Bone marrow (tissue), 2 donors: ENCODE data around the gene LRRC72.
"Not testable (repeated sequence)": the region's sequence is repeated elsewhere in the genome, so short reads cannot be mapped to it uniquely, and the experiment has no call there.

ENCODE experiments used
- DNase-seq, 2 donors: peaks; one replicate each; lab custom pipeline; 2025; lab: John Stamatoyannopoulos, UW

The LRRC72 gene

GRCh38 chr7:16526742-16527540 lies at the start of gene LRRC72:
Gene LRRC72 (plus strand): TSS chr7:16526825. CDS start chr7:16526953, 128 bp downstream.
- no peak for DNase-seq

DNA sequence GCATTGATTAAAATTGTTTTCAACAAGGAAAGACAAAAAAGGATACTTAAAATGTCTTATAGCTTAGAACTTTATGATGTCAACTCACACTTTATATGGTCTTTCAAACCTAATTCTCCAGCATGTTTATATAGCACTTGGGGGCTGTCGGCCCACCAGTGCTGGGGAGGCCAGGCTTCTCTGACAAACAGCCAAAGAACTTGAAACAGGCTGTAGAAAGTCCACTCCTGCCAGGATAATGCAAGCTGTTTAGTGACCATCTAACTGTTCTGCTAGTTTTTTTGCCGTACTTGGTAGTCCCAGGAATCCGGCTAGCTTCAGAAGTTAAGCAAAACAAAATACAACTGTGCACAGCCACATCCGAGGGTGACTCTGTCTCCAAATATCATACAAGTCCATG lies 47.5 kb upstream of the LRRC72 start:
- no peak for DNase-seq

DNA sequence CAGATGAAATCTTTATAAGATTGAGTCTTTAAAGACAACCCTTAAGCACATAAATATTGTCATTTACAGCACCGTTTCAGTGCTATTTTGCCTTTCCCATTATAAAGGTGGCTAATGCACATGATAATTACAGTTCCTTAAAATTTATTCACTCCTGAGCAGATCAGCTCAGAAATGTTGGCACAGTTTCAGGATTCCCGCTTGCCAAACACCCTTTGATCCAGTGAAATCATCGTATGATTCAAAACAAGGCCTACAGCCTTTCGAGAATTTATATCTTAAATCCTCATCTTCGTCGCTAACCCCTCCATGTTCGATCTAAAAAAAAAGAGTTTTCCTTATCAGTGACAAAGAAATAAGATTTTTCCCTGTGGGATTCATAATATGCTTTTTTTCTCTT lies 47.0 kb upstream of the LRRC72 start:
- DNase-seq: no peak

GRCh38 chr7:16484453-16485158 lies 42.0 kb upstream of the LRRC72 start:
- no peak for DNase-seq

DNA sequence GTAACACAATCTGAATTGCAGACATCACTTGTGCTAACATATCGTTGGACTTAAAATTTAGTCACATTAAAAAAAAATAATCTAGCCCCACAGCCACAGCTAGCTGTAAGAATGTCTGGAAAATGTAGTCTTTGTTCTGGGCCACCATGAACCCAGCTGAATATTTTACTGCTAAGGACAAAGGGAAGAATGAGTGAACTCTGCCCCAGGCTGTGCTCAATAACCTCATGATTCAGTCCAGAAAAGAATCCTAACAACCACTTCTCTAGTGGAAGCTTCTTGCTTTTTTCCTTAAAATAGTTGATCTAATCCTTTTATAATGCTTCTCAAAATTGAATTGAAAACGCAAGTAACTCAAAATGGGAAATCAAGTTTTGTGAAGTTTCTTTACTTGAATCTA lies 35.5 kb upstream of the LRRC72 start:
- DNase-seq: no peak

DNA sequence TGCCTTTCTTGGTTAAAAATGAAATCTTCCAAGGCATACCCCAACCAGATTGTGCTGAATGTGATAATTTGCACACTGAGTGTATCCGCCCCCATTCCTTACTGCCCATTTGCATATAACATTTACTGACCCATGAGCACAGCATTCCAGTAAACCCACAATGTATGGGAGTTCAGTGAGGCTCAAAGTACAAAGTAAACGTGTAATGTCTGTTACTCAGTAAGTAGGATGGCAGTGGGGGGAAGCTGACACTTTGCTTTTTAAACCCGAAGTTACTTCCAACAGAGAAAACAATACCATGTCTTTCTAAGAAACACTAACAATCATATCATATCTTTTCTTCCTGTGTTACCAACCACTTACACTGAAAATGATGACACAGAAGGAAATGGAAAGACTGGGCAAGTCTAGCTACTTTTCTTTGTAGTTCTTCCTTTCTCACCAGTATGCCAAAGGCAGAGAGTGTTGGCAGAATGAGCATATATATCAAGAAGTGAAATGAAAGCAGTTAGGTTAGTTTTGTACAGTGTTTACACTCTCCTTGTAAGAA lies 34.0 kb upstream of the LRRC72 start:
- DNase-seq: peak in 1 of 2 donors; percentile 55

- DNase-seq: no peak
Observed at GRCh38 chr7:16493266-16493665, 33.4 kb upstream of the LRRC72 start.

- no peak for DNase-seq
Observed at GRCh38 chr7:16494551-16494950, 32.1 kb upstream of the LRRC72 start.

DNA sequence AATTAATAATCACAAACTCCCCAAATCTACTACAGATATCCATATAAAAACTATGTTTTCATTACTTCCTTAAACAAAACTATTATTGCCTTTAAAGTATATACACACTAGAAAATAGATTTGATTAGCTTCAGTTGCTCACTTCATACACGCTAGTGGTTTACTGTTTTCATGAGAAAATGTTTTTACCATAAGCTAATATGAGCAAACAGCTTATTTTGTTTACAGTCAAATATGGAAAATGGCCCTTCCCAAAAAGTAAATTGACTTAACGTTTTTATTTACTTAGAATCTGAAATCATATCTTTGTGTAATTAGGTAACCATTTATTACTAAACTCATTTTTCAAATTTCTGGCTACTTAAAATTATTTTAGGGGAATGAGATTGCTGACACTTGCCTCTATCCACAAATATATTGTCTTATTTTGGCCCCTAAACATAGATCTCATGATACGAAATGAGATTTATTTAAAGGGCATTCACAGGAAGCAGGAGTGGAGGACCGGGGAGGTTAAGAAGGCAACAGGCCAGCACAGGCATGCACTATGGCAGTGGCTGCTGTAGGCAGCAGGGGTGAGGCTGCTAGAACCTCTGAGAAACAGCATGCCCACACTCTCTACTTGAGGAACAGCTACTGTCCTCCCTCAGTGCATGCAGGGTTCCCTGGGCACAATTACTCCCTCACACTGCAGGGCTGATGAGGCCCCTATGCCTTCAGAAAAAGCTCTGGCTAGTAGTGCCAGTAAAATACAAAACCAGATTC lies 31.5 kb upstream of the LRRC72 start:
- no peak for DNase-seq

DNA sequence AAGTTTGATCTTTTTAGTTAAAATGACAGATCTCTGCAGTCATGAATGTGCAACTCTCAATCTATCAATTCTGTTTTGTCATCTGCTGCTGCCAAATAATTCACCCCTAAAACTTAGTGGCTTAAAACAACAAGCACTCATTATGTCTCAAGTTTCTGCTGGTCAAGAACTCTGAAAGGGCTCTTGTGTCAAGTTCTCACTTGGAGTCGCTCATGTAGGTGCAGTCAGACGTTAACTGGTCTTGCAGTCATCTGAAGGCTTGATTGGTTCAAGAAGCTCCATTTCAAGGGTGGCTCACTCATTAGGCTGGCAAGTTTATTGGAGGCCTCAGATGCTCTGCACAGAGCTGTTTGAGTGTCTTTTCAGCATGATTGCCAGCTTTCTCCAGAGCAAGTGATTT lies 28.5 kb upstream of the LRRC72 start:
- DNase-seq: no peak

- no peak for DNase-seq
Observed at GRCh38 chr7:16502303-16502702, 24.3 kb upstream of the LRRC72 start.

DNA sequence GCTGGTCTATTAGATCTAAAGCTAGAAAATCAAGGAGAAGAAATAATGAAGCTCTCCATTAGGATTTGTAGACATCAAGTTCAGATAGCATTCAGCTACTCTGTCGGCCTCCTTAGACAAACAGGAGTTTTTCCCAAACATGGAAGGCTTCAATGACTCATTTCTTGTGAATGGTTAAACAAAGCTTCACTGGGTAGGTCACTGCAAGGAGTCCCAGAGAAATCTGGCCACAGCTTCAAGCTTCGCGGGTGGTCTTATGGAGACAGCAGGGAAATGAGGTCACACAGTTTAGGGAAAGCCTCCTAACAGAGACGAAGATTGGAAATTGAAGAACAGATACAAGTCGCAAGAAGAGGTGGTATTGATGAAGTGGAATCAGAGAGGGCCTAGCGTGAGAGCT lies 22.6 kb upstream of the LRRC72 start:
- no peak for DNase-seq

DNA sequence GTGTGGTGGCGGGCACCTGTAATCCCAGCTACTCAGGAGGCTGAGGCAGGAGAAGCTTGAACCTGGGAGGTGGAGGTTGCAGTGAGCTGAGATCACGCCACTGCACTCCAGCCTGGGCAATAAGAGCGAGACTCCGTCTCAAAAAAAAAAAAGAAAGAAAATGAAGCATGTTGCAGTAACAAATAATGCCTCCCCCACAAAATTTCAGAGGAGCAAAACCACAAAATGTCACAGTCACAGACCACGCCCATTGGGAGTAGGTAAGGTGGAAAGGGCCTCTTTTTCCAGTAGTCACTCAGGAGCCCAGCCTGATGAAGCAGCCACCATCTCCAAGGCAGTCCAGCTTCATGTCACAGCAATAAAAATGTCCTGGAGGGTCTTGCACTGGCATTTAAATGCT lies 20.2 kb upstream of the LRRC72 start:
- DNase-seq: not testable (repeated sequence)

GRCh38 chr7:16509829-16510228 lies 16.8 kb upstream of the LRRC72 start:
- peak in 1 of 2 donors; percentile 31 for DNase-seq

DNA sequence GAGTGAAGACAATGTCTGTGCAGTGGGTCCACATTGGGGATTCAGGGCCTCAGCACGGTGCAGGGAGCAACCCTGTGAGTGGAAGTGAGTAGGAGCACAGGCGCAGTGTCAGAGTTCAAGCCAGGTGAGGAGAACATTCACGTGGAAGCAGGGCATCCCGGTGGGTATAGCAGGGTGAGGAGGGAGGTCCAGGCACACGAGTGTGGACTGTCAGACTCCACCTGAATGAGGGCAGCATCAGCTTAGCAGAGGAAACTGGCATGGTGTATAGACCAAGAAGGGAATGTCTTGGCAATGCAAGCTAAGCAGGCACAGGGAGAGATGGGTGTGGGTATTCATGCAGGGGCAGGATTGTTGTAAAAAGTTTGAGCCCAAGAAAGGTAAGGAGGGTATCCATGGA lies 15.3 kb upstream of the LRRC72 start:
- DNase-seq: no peak

DNA sequence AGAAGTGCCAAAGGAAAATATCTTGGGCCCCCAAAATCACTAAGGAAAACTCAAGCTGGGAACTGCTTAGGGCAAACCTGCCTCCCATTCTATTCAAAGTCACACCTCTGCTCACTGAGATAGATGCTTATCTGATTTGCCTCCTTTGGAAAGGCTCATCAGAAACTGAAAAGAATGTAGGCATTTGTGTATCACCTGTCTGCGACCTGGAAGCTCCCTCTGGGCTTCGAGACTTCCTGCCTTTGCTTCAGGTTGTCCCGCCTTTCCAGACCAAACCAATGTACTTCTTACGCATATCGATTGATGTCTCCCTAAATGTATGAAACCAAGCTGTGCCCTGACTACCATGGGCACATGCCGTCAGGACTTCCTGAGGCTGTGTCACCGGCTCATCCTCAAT lies 14.5 kb upstream of the LRRC72 start:
- no peak for DNase-seq

GRCh38 chr7:16514271-16514670 lies 12.4 kb upstream of the LRRC72 start:
- no peak for DNase-seq

GRCh38 chr7:16514729-16515128 lies 11.9 kb upstream of the LRRC72 start:
- no peak for DNase-seq

- DNase-seq: no peak
Observed at GRCh38 chr7:16515785-16516685, 10.6 kb upstream of the LRRC72 start.

- not testable (repeated sequence) for DNase-seq
Observed at GRCh38 chr7:16519985-16520384, 6.6 kb upstream of the LRRC72 start.

- DNase-seq: no peak
Observed at GRCh38 chr7:16524332-16524731, 2.3 kb upstream of the LRRC72 start.
